ENCODE data around the gene TCF12. TPM values are rescaled to one million over a fixed set of nuclear protein-coding genes. Genes with fewer than 3 reads are reported as not detected.

Gene TCF12
- total and polyA plus RNA-seq, 4 donors: 17.8 to 158 (median 64.4) TPM

DNA sequence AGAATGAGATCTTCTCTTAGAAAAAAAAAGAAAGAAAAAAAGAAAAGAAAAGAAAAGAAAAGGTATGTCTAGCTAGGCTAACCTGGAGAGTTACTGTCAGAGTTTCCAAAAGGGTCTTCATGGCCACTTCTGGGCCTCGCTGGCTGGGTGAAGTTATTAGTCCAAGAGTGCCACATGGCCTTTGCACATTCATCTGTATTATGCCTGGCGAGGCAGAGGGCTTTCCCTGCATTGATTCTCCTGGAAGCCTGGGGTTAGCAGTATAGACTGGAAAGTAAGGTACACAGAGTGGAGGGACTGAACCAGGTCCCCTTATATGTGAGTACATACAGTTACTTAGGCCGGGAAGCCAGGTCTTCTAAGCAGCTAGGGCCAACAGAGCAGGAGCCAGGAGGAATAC is 403.0 kb downstream of the TCF12 start:
- Histone ChIP-seq H3K27me3 (ENCODE audit: control insufficient read depth in 1 of 2, insufficient read depth in 2 of 2, low read length in 1 of 2) (no peaks in the 10 kb centered on the region), H3K4me3 (ENCODE audit: low read length in 2 of 2) (no peak overlapping the region), H3K4me1 (ENCODE audit: control insufficient read depth in 1 of 2, insufficient read depth in 2 of 2, low read length in 2 of 2) (no peaks in the 10 kb centered on the region), H3K9me3 (ENCODE audit: control insufficient read depth, low read length) (no peaks in the 10 kb centered on the region), H3K36me3 (ENCODE audit: control insufficient read depth in 1 of 2, insufficient read depth in 2 of 2, low read length in 1 of 2) (no peaks in the 10 kb centered on the region), H3K27ac (ENCODE audit: low read depth in 1 of 2, low read length in 2 of 2) (no peak overlapping the region)
- 92 to 93% methylated on average over 3 of the region's 3 CpGs for WGBS, 2 donors
- no peak for ATAC-seq (ENCODE audit: low FRiP score)
- intact Hi-C loops (cut with DNase I): no loop called here
- DNase-seq: no peak

DNA sequence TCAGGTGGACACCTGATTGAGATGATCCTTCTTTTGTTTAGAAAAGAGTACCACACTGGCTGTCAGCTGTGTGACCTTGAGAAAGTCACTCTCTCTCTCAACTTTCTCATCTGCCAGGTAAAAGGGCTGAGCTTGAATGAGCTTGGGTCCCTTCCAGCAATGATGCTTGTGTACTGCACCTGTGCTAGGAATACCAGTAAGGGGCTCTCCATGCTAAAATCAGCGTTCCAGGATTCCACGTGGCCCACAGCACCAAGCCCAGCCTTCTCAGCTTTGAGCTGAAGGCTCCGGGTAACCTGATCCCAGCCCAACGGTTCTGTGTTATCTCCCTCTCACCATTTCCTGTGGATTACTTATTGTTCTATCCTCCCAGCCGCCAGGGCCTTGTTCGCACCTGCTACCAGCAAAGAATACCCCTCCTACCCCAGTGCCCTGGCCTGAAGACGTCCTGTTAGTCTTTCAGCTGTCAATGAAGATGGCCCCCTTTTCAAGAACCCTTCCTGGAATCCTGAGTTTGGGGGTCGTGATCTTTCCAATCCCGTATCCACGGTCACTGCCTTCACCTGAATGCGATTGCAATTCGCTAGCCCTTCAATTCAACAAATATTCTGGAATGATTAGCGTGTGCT is 403.6 kb downstream of the TCF12 start:
- Histone ChIP-seq H3K36me3 (ENCODE audit: control insufficient read depth in 1 of 2, insufficient read depth in 2 of 2, low read length in 1 of 2) (no peaks in the 10 kb centered on the region), H3K4me3 (ENCODE audit: low read length in 2 of 2) (no peak overlapping the region), H3K9me3 (ENCODE audit: control insufficient read depth, low read length) (no peaks in the 10 kb centered on the region), H3K4me1 (ENCODE audit: control insufficient read depth in 1 of 2, insufficient read depth in 2 of 2, low read length in 2 of 2) (no peaks in the 10 kb centered on the region), H3K27ac (ENCODE audit: low read depth in 1 of 2, low read length in 2 of 2) (no peak overlapping the region), H3K27me3 (ENCODE audit: control insufficient read depth in 1 of 2, insufficient read depth in 2 of 2, low read length in 1 of 2) (no peaks in the 10 kb centered on the region)
- DNase-seq (peak in 1 of 2 donors; percentile 48), ATAC-seq (ENCODE audit: low FRiP score) (no peak)
- WGBS, 2 donors: 82 to 86% methylated on average over 13 of the region's 13 CpGs
- intact Hi-C loops (cut with DNase I): no loop called here

DNA sequence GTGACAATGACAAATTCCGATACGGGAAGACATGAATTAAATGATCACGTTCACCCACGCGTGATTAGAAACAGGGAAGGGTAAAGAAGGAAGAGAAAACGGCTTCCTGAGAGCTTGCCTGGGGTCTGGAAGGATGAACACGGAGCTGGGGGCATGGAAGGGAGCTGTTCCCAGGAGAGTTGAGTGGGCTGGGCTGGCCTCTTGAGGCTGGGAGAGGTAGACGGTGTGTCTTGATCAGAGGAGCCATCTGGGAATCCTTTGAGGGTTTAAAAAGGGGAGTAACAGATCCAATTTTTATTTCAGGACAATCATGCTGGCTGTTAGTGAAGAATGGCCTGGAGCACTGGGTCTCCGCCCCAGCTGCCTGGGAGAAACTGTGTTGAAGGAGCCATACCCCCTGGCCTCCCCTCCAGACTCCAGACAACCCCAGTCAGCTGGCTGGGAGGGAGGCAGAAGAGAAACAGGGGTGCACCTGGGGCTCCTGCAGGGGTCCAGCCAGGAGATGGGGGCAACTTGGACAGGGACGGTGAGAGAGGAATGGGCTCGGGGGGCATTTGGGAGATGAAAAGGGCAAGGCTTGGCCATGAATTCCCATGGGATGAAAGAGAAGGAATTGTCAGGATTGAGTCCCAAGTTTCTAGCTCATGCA is 404.3 kb downstream of the TCF12 start:
- intact Hi-C loops (cut with DNase I): no loop called here
- Histone ChIP-seq H3K4me3 (ENCODE audit: low read length in 2 of 2) (no peak overlapping the region), H3K27me3 (ENCODE audit: control insufficient read depth in 1 of 2, insufficient read depth in 2 of 2, low read length in 1 of 2) (no peaks in the 10 kb centered on the region), H3K9me3 (ENCODE audit: control insufficient read depth, low read length) (no peaks in the 10 kb centered on the region), H3K27ac (ENCODE audit: low read depth in 1 of 2, low read length in 2 of 2) (no peak overlapping the region), H3K36me3 (ENCODE audit: control insufficient read depth in 1 of 2, insufficient read depth in 2 of 2, low read length in 1 of 2) (no peaks in the 10 kb centered on the region), H3K4me1 (ENCODE audit: control insufficient read depth in 1 of 2, insufficient read depth in 2 of 2, low read length in 2 of 2) (no peaks in the 10 kb centered on the region)
- DNase-seq: no peak
- WGBS, 2 donors: 97 to 99% methylated on average over 11 of the region's 11 CpGs
- no peak for ATAC-seq (ENCODE audit: low FRiP score)

DNA sequence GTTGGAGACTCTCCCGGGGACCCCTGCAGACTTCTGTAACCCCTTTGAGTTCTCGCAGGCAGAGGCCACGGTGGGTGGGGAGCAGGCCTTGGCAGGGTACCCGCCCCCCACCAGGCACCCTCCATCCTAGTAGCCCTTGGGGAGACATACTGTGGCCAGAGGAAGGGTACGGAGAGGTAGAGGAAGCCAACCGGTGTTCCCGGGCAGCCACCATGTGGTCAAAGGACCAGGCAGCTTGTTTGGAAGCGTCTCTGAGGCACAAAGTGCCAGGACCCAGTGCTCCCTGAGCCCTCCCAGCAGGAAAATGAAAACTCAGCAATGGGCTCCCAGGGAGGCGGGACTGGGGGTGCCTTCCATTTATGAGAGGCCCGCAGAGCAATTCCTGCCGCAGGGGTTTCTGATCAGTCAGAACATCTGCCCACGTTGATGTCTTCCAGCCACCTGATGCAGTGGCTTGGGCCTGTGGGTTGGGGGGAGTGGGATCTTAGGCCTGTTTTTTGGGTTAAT is 404.9 kb downstream of the TCF12 start:
- Histone ChIP-seq H3K9me3 (ENCODE audit: control insufficient read depth, low read length) (no peaks in the 10 kb centered on the region), H3K4me1 (ENCODE audit: control insufficient read depth in 1 of 2, insufficient read depth in 2 of 2, low read length in 2 of 2) (no peaks in the 10 kb centered on the region), H3K4me3 (ENCODE audit: low read length in 2 of 2) (no peak overlapping the region), H3K36me3 (ENCODE audit: control insufficient read depth in 1 of 2, insufficient read depth in 2 of 2, low read length in 1 of 2) (no peaks in the 10 kb centered on the region), H3K27me3 (ENCODE audit: control insufficient read depth in 1 of 2, insufficient read depth in 2 of 2, low read length in 1 of 2) (no peaks in the 10 kb centered on the region), H3K27ac (ENCODE audit: low read depth in 1 of 2, low read length in 2 of 2) (no peak overlapping the region)
- 94 to 96% methylated on average over 12 of the region's 12 CpGs for WGBS, 2 donors
- no peak for ATAC-seq (ENCODE audit: low FRiP score)
- intact Hi-C loops (cut with DNase I): no loop called here
- DNase-seq: no peak

DNA sequence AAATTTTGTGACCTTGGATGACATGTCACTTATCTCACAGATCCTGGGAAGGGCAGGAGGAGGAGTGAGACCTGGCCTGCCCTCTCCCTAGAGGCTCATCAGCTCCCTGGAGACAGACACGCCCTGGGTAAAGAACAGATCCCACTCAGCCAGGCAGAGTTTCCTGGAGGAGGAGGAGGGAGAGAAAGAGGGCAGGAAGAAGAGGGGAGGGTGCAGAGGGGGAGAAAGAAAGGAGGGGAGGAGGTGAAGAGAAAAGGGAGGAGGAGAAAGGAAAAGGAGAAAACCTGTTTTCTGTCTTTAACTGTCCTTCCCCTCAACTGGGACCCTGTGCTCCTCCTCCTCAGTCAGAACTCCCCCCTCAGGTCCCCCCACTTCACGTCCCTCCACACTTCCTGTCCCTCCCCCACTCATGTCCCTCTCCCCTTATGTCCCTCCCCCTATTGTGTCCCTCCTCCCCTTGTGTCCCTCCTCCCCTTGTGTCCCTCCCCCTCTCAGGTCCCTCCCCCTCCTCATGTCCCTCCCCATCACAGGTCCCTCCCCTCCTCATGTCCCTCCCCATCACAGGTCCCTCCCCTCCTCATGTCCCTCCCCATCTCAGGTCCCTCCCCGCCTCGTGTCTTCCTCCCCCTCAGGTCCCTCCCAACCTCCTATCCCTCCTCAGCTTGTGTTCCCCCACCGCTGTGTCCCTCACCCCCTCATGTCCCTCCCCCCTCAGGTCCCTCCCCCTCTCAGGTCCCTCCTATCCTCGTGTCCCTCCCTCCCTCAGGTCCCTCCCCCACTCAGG is 405.6 kb downstream of the TCF12 start:
- 56% methylated on average over 6 of the region's 6 CpGs for WGBS, 2 donors
- peak in 1 of 2 donors; percentile 64 for DNase-seq
- Histone ChIP-seq H3K4me3 (ENCODE audit: low read length in 2 of 2) (no peak overlapping the region), H3K9me3 (ENCODE audit: control insufficient read depth, low read length) (no peaks in the 10 kb centered on the region), H3K27me3 (ENCODE audit: control insufficient read depth in 1 of 2, insufficient read depth in 2 of 2, low read length in 1 of 2) (no peaks in the 10 kb centered on the region), H3K27ac (ENCODE audit: low read depth in 1 of 2, low read length in 2 of 2) (no peak overlapping the region), H3K36me3 (ENCODE audit: control insufficient read depth in 1 of 2, insufficient read depth in 2 of 2, low read length in 1 of 2) (no peaks in the 10 kb centered on the region), H3K4me1 (ENCODE audit: control insufficient read depth in 1 of 2, insufficient read depth in 2 of 2, low read length in 2 of 2) (no peaks in the 10 kb centered on the region)
- intact Hi-C loops (cut with DNase I): no loop called here
- ATAC-seq (ENCODE audit: low FRiP score): no peak

DNA sequence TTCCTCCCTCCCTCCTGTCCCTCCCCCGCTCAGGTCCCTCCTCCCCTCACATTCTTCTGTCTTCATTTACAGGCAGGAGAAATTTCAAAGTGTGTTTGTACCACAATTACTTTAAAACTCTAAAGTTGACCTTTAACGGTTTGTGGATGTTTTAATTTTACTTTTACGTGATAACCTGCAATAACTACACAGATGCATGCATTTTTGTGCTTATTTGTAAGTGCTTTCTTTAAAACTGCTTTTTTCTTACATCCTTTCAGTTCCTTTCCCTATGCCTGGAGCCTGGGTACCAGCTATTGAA is 406.1 kb downstream of the TCF12 start:
- Histone ChIP-seq H3K27ac (ENCODE audit: low read depth in 1 of 2, low read length in 2 of 2) (no peak overlapping the region), H3K4me3 (ENCODE audit: low read length in 2 of 2) (no peak overlapping the region), H3K27me3 (ENCODE audit: control insufficient read depth in 1 of 2, insufficient read depth in 2 of 2, low read length in 1 of 2) (no peaks in the 10 kb centered on the region), H3K36me3 (ENCODE audit: control insufficient read depth in 1 of 2, insufficient read depth in 2 of 2, low read length in 1 of 2) (no peaks in the 10 kb centered on the region), H3K9me3 (ENCODE audit: control insufficient read depth, low read length) (no peaks in the 10 kb centered on the region), H3K4me1 (ENCODE audit: control insufficient read depth in 1 of 2, insufficient read depth in 2 of 2, low read length in 2 of 2) (no peaks in the 10 kb centered on the region)
- intact Hi-C loops (cut with DNase I): no loop called here
- WGBS, 2 donors: 75 to 78% methylated on average over 3 of the region's 3 CpGs
- DNase-seq (no peak), ATAC-seq (ENCODE audit: low FRiP score) (no peak)

DNA sequence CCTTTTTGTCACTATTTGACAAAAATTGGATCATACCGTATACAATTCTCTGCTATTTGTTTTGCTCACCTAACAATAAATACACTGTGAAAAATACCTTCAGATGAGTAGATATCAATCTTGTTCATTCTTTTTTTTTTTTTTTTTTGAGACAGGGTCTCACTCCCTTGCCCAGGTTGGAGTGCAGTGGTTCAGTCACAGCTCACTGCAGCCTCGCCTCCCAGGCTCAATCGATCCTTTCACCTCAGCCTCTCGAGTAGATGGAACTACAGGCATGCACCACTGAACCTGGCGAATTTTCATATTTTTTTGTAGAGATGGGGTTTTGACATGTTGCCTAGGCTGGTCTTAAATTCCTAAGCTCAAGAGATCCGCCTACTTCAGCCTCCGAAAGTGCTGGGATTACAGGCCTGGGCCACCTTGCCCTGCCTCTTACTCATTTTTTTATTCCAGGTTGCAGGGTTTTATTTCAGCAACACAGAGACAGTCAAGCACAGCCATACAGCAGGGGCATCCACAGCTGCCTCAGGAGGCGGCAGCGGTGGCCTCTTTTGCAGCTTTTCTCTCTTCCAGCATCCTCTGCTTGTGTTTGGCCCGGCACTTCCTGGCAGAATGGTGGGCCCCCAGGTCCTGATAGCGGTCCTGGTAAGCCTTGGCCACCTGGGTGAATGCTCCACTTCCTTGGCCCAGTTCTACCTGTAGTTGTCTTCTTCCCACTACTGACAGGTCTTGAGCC is 406.7 kb downstream of the TCF12 start:
- intact Hi-C loops (cut with DNase I): no loop called here
- H3K27ac ChIP-seq (ENCODE audit: low read depth in 1 of 2, low read length in 2 of 2): no peak overlapping the region
- ATAC-seq (ENCODE audit: low FRiP score) (no peak), DNase-seq (no peak)
- H3K27me3 ChIP-seq (ENCODE audit: control insufficient read depth in 1 of 2, insufficient read depth in 2 of 2, low read length in 1 of 2): no peaks in the 10 kb centered on the region
- no peaks in the 10 kb centered on the region for H3K4me1 ChIP-seq (ENCODE audit: control insufficient read depth in 1 of 2, insufficient read depth in 2 of 2, low read length in 2 of 2)
- 84 to 89% methylated on average over 11 of the region's 11 CpGs for WGBS, 2 donors
- H3K9me3 ChIP-seq (ENCODE audit: control insufficient read depth, low read length): no peaks in the 10 kb centered on the region
- H3K36me3 ChIP-seq (ENCODE audit: control insufficient read depth in 1 of 2, insufficient read depth in 2 of 2, low read length in 1 of 2): no peaks in the 10 kb centered on the region
- no peak overlapping the region for H3K4me3 ChIP-seq (ENCODE audit: low read length in 2 of 2)

DNA sequence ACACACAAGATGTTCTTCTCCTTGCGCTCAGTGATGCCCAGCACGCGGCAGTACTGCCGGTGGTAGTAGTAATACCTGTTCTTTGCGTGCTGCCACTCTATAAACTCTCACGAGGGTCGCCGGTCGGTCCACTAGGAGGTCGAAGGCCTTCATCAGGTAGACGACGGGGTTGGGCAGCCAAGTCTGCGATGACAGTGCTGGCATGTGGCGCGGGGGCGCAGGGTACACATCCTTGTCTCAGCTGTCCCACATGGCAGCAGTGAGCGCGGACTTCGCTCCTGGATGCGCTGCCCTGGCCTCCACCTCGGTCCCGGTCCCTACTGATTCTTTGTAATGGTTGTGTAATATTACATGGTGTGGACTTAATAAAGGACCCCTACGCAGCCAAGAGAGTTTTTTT is 407.8 kb downstream of the TCF12 start:
- DNase-seq: no peak

More for the DNA sequence above, 407.8 kb downstream of the TCF12 start:
- ATAC-seq (ENCODE audit: low FRiP score): no peak
- H3K9me3 ChIP-seq (ENCODE audit: control insufficient read depth, low read length): no peaks in the 10 kb centered on the region
- 89 to 91% methylated on average over 23 of the region's 23 CpGs for WGBS, 2 donors
- intact Hi-C loops (cut with DNase I): no loop called here
- H3K4me3 ChIP-seq (ENCODE audit: low read length in 2 of 2): no peak overlapping the region
- H3K27ac ChIP-seq (ENCODE audit: low read depth in 1 of 2, low read length in 2 of 2): no peak overlapping the region
- H3K4me1 ChIP-seq (ENCODE audit: control insufficient read depth in 1 of 2, insufficient read depth in 2 of 2, low read length in 2 of 2): no peaks in the 10 kb centered on the region
- H3K27me3 ChIP-seq (ENCODE audit: control insufficient read depth in 1 of 2, insufficient read depth in 2 of 2, low read length in 1 of 2): no peaks in the 10 kb centered on the region
- no peaks in the 10 kb centered on the region for H3K36me3 ChIP-seq (ENCODE audit: control insufficient read depth in 1 of 2, insufficient read depth in 2 of 2, low read length in 1 of 2)
